Endothelial cell of umbilical vein (primary cell): ENCODE measurements around the gene FGF23. TPM values are rescaled to one million over a fixed set of nuclear protein-coding genes. Genes with fewer than 3 reads are reported as not detected.

ENCODE experiments used
- BruUV-seq: library from RNA; stranded (reverse); fragments of 400-500 nt; replicated peaks from 2 replicates; lab custom pipeline; 2021; lab: Mats Ljungman, UMichigan
- CTCF ChIA-PET: fragments of 300-600, 350-600 bp; sonication (Branson Sonifier 250); formaldehyde crosslinking; loops from one replicate; lab custom pipeline; 2021; ENCODE audit warnings: antibody characterized with exemption, inconsistent platforms; lab: Charles Lee
- POLR2A ChIA-PET: fragments of 300-600, 350-600 bp; sonication (Branson Sonifier 250); formaldehyde crosslinking; loops from one replicate; lab custom pipeline; 2021; ENCODE audit warnings: antibody characterized with exemption, inconsistent platforms; lab: Charles Lee
- DNase-seq: peaks from one replicate; pipeline ENCODE4 v3.0.0-alpha.2; 2011; ENCODE audit warnings: low read depth, low spot score
- FAIRE-seq: peaks from 2 replicates; lab custom pipeline; 2011; peaks lifted over from hg19 to GRCh38; lab: Jason Lieb, UNC
- H2AFZ ChIP-seq: 2 replicates; pipeline ENCODE4 v1.6.0; 2012; ENCODE audit warnings: low read depth, low read length, control low read depth, inconsistent platforms
- H3K27ac ChIP-seq: 2 replicates; pipeline ENCODE4 v1.5.1; 2011; ENCODE audit warnings: low read depth, mild to moderate bottlenecking, control low read depth, low read length, moderate library complexity; ENCODE audit not compliant: insufficient read depth
- H3K27me3 ChIP-seq, 2 experiments: 2 replicates each; pipeline versions ENCODE4 v1.6.0 to v1.6.1; 2011; ENCODE audit warnings: low read length in 2 of 2, mixed read lengths in 1 of 2; ENCODE audit not compliant: control insufficient read depth in 2 of 2, insufficient read depth in 2 of 2
- H3K36me3 ChIP-seq, 2 experiments: 2 replicates in 1 of 2; 3 replicates in 1 of 2; pipeline ENCODE4 v1.5.1; 2011; ENCODE audit warnings: low read length in 2 of 2, mild to moderate bottlenecking in 1 of 2, moderate library complexity in 1 of 2; ENCODE audit not compliant: control insufficient read depth in 2 of 2, insufficient read depth in 2 of 2; ENCODE audit errors: extremely low read depth in 1 of 2
- H3K4me1 ChIP-seq: 3 replicates; pipeline ENCODE4 v1.5.1; 2011; ENCODE audit warnings: mild to moderate bottlenecking, low read length; ENCODE audit not compliant: control insufficient read depth, insufficient read depth; ENCODE audit errors: extremely low read depth
- H3K4me2 ChIP-seq: 2 replicates; pipeline ENCODE4 v1.6.1; 2011; ENCODE audit warnings: low read length, control low read depth, mixed read lengths; ENCODE audit not compliant: insufficient read depth
- H3K4me3 ChIP-seq, 3 experiments: fragments of 200-600 bp in 1 of 3; sonication (generic), shearing (Covaris generic) in 1 of 3; replicated peaks in 1 of 3; 2 replicates each; pipeline ENCODE4 v1.5.1; 2011 to 2016; ENCODE audit warnings: control low read depth in 3 of 3, low read length in 3 of 3, mild to moderate bottlenecking in 2 of 3, inconsistent platforms in 1 of 3, low read depth in 1 of 3, moderate library complexity in 1 of 3; ENCODE audit not compliant: insufficient read depth in 1 of 3
- H3K79me2 ChIP-seq: 2 replicates; pipeline ENCODE4 v1.6.0; 2012; ENCODE audit warnings: low read length, inconsistent platforms; ENCODE audit not compliant: control insufficient read depth, insufficient read depth
- H3K9ac ChIP-seq: replicated peaks from 2 replicates; pipeline ENCODE3; 2011; ENCODE audit warnings: low read length, control low read depth; ENCODE audit not compliant: insufficient read depth; ENCODE audit errors: extremely low read depth
- H3K9me1 ChIP-seq: replicated peaks from 3 replicates; pipeline ENCODE4 v1.6.0; 2011; ENCODE audit warnings: mild to moderate bottlenecking, low read length; ENCODE audit not compliant: control insufficient read depth, insufficient read depth; ENCODE audit errors: extremely low read depth
- H3K9me3 ChIP-seq: replicated peaks from 2 replicates; pipeline ENCODE4 v1.5.1; 2012; ENCODE audit warnings: low read length, inconsistent platforms; ENCODE audit not compliant: control insufficient read depth, insufficient read depth
- H4K20me1 ChIP-seq: replicated peaks from 2 replicates; pipeline ENCODE3; 2011; ENCODE audit warnings: mild to moderate bottlenecking, low read length; ENCODE audit not compliant: control insufficient read depth, insufficient read depth; ENCODE audit errors: extremely low read depth
- CTCF ChIP-seq, 2 donors: IDR thresholded peaks; 1 replicate in 1 of 2; 2 replicates in 1 of 2; pipeline ENCODE4 v1.5.1; 2011; ENCODE audit warnings: low read length in 2 of 2, mild to moderate bottlenecking in 2 of 2, moderate library complexity in 2 of 2, control low read depth in 1 of 2, inconsistent platforms in 1 of 2, low read depth in 1 of 2; ENCODE audit not compliant: insufficient read depth in 1 of 2; ENCODE audit errors: extremely low read depth in 1 of 2
- FOS ChIP-seq: IDR thresholded peaks from 2 replicates; pipeline ENCODE4 v1.6.1; 2011; ENCODE audit warnings: mild to moderate bottlenecking, low read length, moderate library complexity, borderline replicate concordance; ENCODE audit not compliant: insufficient read depth
- JUN ChIP-seq: IDR thresholded peaks from 2 replicates; pipeline ENCODE4 v1.6.1; 2011; ENCODE audit warnings: borderline replicate concordance, low read depth; ENCODE audit not compliant: insufficient read length, insufficient read depth
- MAX ChIP-seq: IDR thresholded peaks from 2 replicates; pipeline ENCODE4 v1.6.1; 2011; ENCODE audit not compliant: insufficient read depth, insufficient read length
- MYC ChIP-seq: IDR thresholded peaks from one replicate; pipeline ENCODE4 v1.6.1; 2011; ENCODE audit warnings: mild to moderate bottlenecking, low read depth, low read length
- POLR2A ChIP-seq: IDR thresholded peaks from 2 replicates; pipeline ENCODE4 v1.6.1; 2012; ENCODE audit warnings: low read depth, mild to moderate bottlenecking, control low read depth, low read length
- dilution Hi-C: fragments of 300-500 bp; cut with MboI; formaldehyde crosslinking; loops from one replicate; pipeline ENCODE4 v1.15.0; 2019; ENCODE audit warnings: low sequenced_read_pairs; ENCODE audit not compliant: extremely low pct_ligation_motif_present
- intact Hi-C: fragments of 100-400 bp; cut with micrococcal nuclease; formaldehyde crosslinking; loops from one replicate; pipeline ENCODE4 v1.10.0; 2022
- polyA plus RNA-seq, 4 experiments: library from polyadenylated mRNA; depleted of rRNA in 3 of 4; stranded (reverse) in 3 of 4; unstranded in 1 of 4; fragments of >200 nt; gene quantifications; 2 replicates each; pipeline versions ENCODE4 v1.2.1 to v1.2.3, GENCODE V29; 2011 to 2012; ENCODE audit warnings: missing spikeins in 1 of 4
- total RNA-seq: library from RNA; stranded (reverse); gene quantifications from 2 replicates; pipeline ENCODE4 v1.2.3, GENCODE V29; 2021

FGF23 gene
- total and polyA plus RNA-seq, 2 donors (not counting 3 experiments of a cell fraction or from before 2014, with no cell fraction given), result not detected

GRCh38 chr12:4417936-4418335, 38.4 kb upstream of the FGF23 start:
- CTCF ChIA-PET, result no interaction called here
- H3K79me2 ChIP-seq, result no peaks in the 10 kb centered on the region
- no peak overlapping the region for H3K27ac ChIP-seq
- no peaks in the 10 kb centered on the region for H4K20me1 ChIP-seq
- no peak overlapping the region for H3K4me2 ChIP-seq
- BruUV-seq, result no TSS peak
- no peak overlapping the region for H3K4me3 ChIP-seq
- no peak for TF ChIP-seq POLR2A
- no peak for TF ChIP-seq JUN
- DNase-seq (no peak), FAIRE-seq (no peak)
- no peak overlapping the region for H2AFZ ChIP-seq
- H3K9ac ChIP-seq, result no peak overlapping the region
- dilution Hi-C loops, result no loop called here
- H3K27me3 ChIP-seq, result peaks cover 0 to 2% of the 10 kb centered on the region in 2 experiments
- no peaks in the 10 kb centered on the region for H3K36me3 ChIP-seq
- H3K4me1 ChIP-seq, result no peaks in the 10 kb centered on the region
- H3K9me3 ChIP-seq, result no peaks in the 10 kb centered on the region
- intact Hi-C loops, result no loop called here
- POLR2A ChIA-PET, result no interaction called here
- no peaks in the 10 kb centered on the region for H3K9me1 ChIP-seq

GRCh38 chr12:4417455-4417854, 37.9 kb upstream of the FGF23 start:
- no peaks in the 10 kb centered on the region for H3K9me1 ChIP-seq
- intact Hi-C loops, result no loop called here
- TF ChIP-seq CTCF (IDR thresholded peaks at IDR 0.05; ENCODE audit: extremely low read depth in 1 of 2, insufficient read depth in 1 of 2, low read depth in 1 of 2, low read length in 2 of 2) (no peak), MYC (no peak), POLR2A (no peak), MAX (no peak), FOS (no peak)
- no peaks in the 10 kb centered on the region for H4K20me1 ChIP-seq
- ChIA-PET CTCF (no interaction called here), POLR2A (no interaction called here)
- dilution Hi-C loops, result no loop called here
- FAIRE-seq, result no peak
- no peaks in the 10 kb centered on the region for H3K4me1 ChIP-seq
- H3K27me3 ChIP-seq, result peaks cover 0 to 2% of the 10 kb centered on the region in 2 experiments
- no peak overlapping the region for H3K4me2 ChIP-seq
- BruUV-seq, result no TSS peak
- DNase-seq, result no peak
- H3K4me3 ChIP-seq, result no peak overlapping the region
- no peaks in the 10 kb centered on the region for H3K36me3 ChIP-seq
- H2AFZ ChIP-seq, result no peak overlapping the region
- H3K9me3 ChIP-seq, result no peaks in the 10 kb centered on the region
- H3K9ac ChIP-seq, result no peak overlapping the region
- no peaks in the 10 kb centered on the region for H3K79me2 ChIP-seq
- no peak overlapping the region for H3K27ac ChIP-seq
